ENCODE results near the gene COMMD9. TPM values are rescaled to one million over a fixed set of nuclear protein-coding genes. Genes with fewer than 3 reads are reported as not detected.
A peak's percentile ranks its signal among the peaks of the same experiment; 100 is the strongest.

Gene COMMD9
- total RNA-seq, 2 experiments from 2014 or later, result 34.8 to 36.8 TPM

GRCh38 chr11:36316049-36316448, 26.8 kb upstream of the COMMD9 start:
- Mint-ChIP-seq H3K4me3 (no peak overlapping the region), H3K27me3 (peaks cover 28% of the 10 kb centered on the region), H3K9me3 (no peaks in the 10 kb centered on the region), H3K4me1 (ENCODE audit: low read depth) (peaks cover 10% of the 10 kb centered on the region), H3K27ac (no peak overlapping the region), H3K36me3 (ENCODE audit: low read depth) (no peaks in the 10 kb centered on the region)
- ChIA-PET CTCF (interaction anchor here (1.2 to 2.0 kb wide), 2 partner anchors 26 to 177 kb away, joined by 3 to 7 read pairs; no protein-coding TSS in a partner anchor), POLR2A (interaction anchor here (0.6 kb wide), 1 partner anchor 82 kb away, joined by 3 read pairs; no protein-coding TSS in a partner anchor)
- intact Hi-C loops (cut with micrococcal nuclease), result no loop called here
- TF ChIP-seq CTCF (IDR thresholded peaks at IDR 0.05), result no peak
- ATAC-seq (no peak), DNase-seq (no peak)

GRCh38 chr11:36314434-36314767, 25.2 kb upstream of the COMMD9 start:
- Mint-ChIP-seq H3K27me3 (peaks cover 32% of the 10 kb centered on the region), H3K27ac (no peak overlapping the region), H3K9me3 (no peaks in the 10 kb centered on the region), H3K36me3 (ENCODE audit: low read depth) (no peaks in the 10 kb centered on the region), H3K4me1 (ENCODE audit: low read depth) (peaks cover 10% of the 10 kb centered on the region), H3K4me3 (no peak overlapping the region)
- ChIA-PET POLR2A (interaction anchor here (0.6 kb wide), 1 partner anchor 474 kb away, joined by 3 read pairs; no protein-coding TSS in a partner anchor), CTCF (interaction anchor here (1.0 kb wide), 1 partner anchor 22 kb away, joined by 3 read pairs; no protein-coding TSS in a partner anchor)
- no peak for ATAC-seq
- intact Hi-C loops (cut with micrococcal nuclease), result no loop called here
- TF ChIP-seq CTCF (IDR thresholded peaks at IDR 0.05), result no peak
- no peak for DNase-seq

- CTCF ChIA-PET, result interaction anchor here (0.9 to 2.9 kb wide), 3 partner anchors 11 to 179 kb away, joined by 3 to 10 read pairs (median 3); no protein-coding TSS in a partner anchor
Measured at GRCh38 chr11:36313750-36314433, 24.7 kb upstream of the COMMD9 start.

GRCh38 chr11:36312611-36313472, 23.6 kb upstream of the COMMD9 start:
- ChIA-PET CTCF (interaction anchor here (0.7 to 2.9 kb wide), 3 partner anchors 12 to 180 kb away, joined by 3 to 10 read pairs (median 3); no protein-coding TSS in a partner anchor), POLR2A (interaction anchor here (0.6 kb wide), 1 partner anchor 29 kb away, joined by 4 read pairs; no protein-coding TSS in a partner anchor)
- no peak for TF ChIP-seq CTCF (IDR thresholded peaks at IDR 0.05)
- Mint-ChIP-seq H3K9me3 (no peaks in the 10 kb centered on the region), H3K27me3 (peaks cover 28% of the 10 kb centered on the region), H3K4me3 (no peak overlapping the region), H3K4me1 (ENCODE audit: low read depth) (peaks cover 10% of the 10 kb centered on the region), H3K27ac (no peak overlapping the region), H3K36me3 (ENCODE audit: low read depth) (no peaks in the 10 kb centered on the region)
- intact Hi-C loops (cut with micrococcal nuclease), result no loop called here
- ATAC-seq, result peak; percentile 53
- no peak for DNase-seq

More at GRCh38 chr11:36313750-36314433, 24.7 kb upstream of the COMMD9 start:
- H3K27ac Mint-ChIP-seq, result no peak overlapping the region
- intact Hi-C loops (cut with micrococcal nuclease), result no loop called here
- H3K27me3 Mint-ChIP-seq, result peaks cover 32% of the 10 kb centered on the region
- DNase-seq (no peak), ATAC-seq (no peak)
- no peaks in the 10 kb centered on the region for H3K36me3 Mint-ChIP-seq (ENCODE audit: low read depth)
- H3K4me3 Mint-ChIP-seq, result no peak overlapping the region
- H3K9me3 Mint-ChIP-seq, result no peaks in the 10 kb centered on the region
- peaks cover 10% of the 10 kb centered on the region for H3K4me1 Mint-ChIP-seq (ENCODE audit: low read depth)
- TF ChIP-seq CTCF (IDR thresholded peaks at IDR 0.05), result no peak
- POLR2A ChIA-PET, result interaction anchor here (0.6 kb wide), 1 partner anchor 474 kb away, joined by 3 read pairs; no protein-coding TSS in a partner anchor
